Karpas-422 (cell line): ENCODE data around the gene SUV39H2. TPM values are rescaled to one million over a fixed set of nuclear protein-coding genes. Genes with fewer than 3 reads are reported as not detected.
"Not testable (repeated sequence)": the region's sequence is repeated elsewhere in the genome, so short reads cannot be mapped to it uniquely, and the experiment has no call there.

Experiments used
- DNase-seq: peaks from one replicate; pipeline ENCODE4 v3.0.0-alpha.2; 2015
- H2AFZ ChIP-seq: fragments of 200-600 bp; sonication (generic); 2 replicates; pipeline ENCODE4 v1.6.1; 2014; ENCODE audit warnings: antibody characterized with exemption, low read length, mixed read lengths
- H3K27ac ChIP-seq: fragments of 200-600 bp; sonication (generic); 2 replicates; pipeline ENCODE4 v1.5.1; 2014; ENCODE audit warnings: mild to moderate bottlenecking, low read length, moderate library complexity
- H3K27me3 ChIP-seq: fragments of 200-600 bp; sonication (generic); 2 replicates; pipeline ENCODE4 v1.6.1; 2014; ENCODE audit warnings: low read length, mixed read lengths
- H3K36me3 ChIP-seq: fragments of 200-600 bp; sonication (generic); 2 replicates; pipeline ENCODE4 v1.6.1; 2014; ENCODE audit warnings: low read length, mixed read lengths; ENCODE audit not compliant: insufficient read depth
- H3K4me1 ChIP-seq: fragments of 200-600 bp; sonication (generic); 2 replicates; pipeline ENCODE4 v1.6.1; 2014; ENCODE audit warnings: mild to moderate bottlenecking, low read length, mixed read lengths
- H3K4me2 ChIP-seq: fragments of 200-600 bp; sonication (generic); 2 replicates; pipeline ENCODE4 v1.6.1; 2014; ENCODE audit warnings: low read length, low read depth, mild to moderate bottlenecking; ENCODE audit not compliant: poor library complexity, severe bottlenecking
- H3K4me3 ChIP-seq: fragments of 200-600 bp; sonication (generic); 2 replicates; pipeline ENCODE4 v1.5.1; 2014; ENCODE audit warnings: mild to moderate bottlenecking, antibody characterized with exemption, low read length, mixed read lengths
- H3K79me2 ChIP-seq: fragments of 200-600 bp; sonication (generic); 2 replicates; pipeline ENCODE4 v1.6.1; 2014; ENCODE audit warnings: mild to moderate bottlenecking, low read length, mixed read lengths
- H3K9ac ChIP-seq: fragments of 200-600 bp; sonication (generic); 2 replicates; pipeline ENCODE4 v1.6.0; 2014; ENCODE audit warnings: low read length
- H3K9me2 ChIP-seq: fragments of 200-600 bp; sonication (generic), shearing (Covaris generic); replicated peaks from 2 replicates; pipeline ENCODE4 v1.6.0; 2014; ENCODE audit warnings: mild to moderate bottlenecking, low read length, moderate library complexity; ENCODE audit not compliant: insufficient read depth
- H3K9me3 ChIP-seq: fragments of 300-700, 200-600 bp; sonication (generic); 2 replicates; pipeline ENCODE4 v1.6.1; 2014; ENCODE audit warnings: low read length, mixed read lengths
- H4K20me1 ChIP-seq: fragments of 200-600 bp; sonication (generic); 2 replicates; pipeline ENCODE4 v1.6.1; 2014; ENCODE audit warnings: mild to moderate bottlenecking, antibody characterized with exemption, low read length, low read depth; ENCODE audit not compliant: insufficient read depth
- total RNA-seq: library from RNA; depleted of rRNA; stranded (reverse); fragments of >200 nt; shearing (Covaris generic); gene quantifications from 2 replicates; pipeline ENCODE4 v1.2.3, GENCODE V29; 2014; ENCODE audit warnings: low replicate concordance

Gene SUV39H2
- total RNA-seq, 1 experiment from 2014 or later, result 23.8 TPM

DNA sequence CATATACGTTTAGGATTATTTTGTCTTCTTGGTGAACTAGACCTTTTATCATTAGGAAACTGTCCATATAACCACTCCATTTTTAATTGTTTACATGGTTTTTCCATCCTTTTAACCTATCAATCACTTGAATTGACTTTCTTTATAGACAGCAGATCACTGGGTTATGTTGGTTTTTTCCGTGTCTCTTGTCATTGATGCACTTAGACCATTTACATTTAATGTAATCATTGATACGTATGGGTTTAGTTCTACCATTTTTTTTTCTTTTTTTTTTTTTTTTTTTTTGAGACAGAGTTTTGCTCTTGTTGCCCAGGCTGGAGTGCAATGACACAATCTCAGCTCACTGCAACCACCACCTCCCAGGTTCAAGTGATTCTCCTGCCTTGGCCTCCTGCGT lies 28.9 kb downstream of the SUV39H2 start:
- not testable (repeated sequence) for H3K9me3 ChIP-seq, H3K4me2 ChIP-seq, H3K4me1 ChIP-seq, H3K9ac ChIP-seq, H2AFZ ChIP-seq, H3K9me2 ChIP-seq, H3K4me3 ChIP-seq, DNase-seq, H3K27ac ChIP-seq, H4K20me1 ChIP-seq, H3K27me3 ChIP-seq
- Histone ChIP-seq H3K36me3 (peaks cover 83% of the 10 kb centered on the region), H3K79me2 (peaks cover 55% of the 10 kb centered on the region)

- Histone ChIP-seq H3K27me3 (no peaks in the 10 kb centered on the region), H3K9ac (no peak overlapping the region), H3K4me3 (no peak overlapping the region), H3K4me1 (no peaks in the 10 kb centered on the region), H3K4me2 (no peak overlapping the region), H3K79me2 (peaks cover 66% of the 10 kb centered on the region), H2AFZ (no peak overlapping the region), H3K27ac (no peak overlapping the region), H3K9me3 (no peaks in the 10 kb centered on the region), H4K20me1 (no peaks in the 10 kb centered on the region), H3K36me3 (peaks cover 95% of the 10 kb centered on the region), H3K9me2 (no peaks in the 10 kb centered on the region)
- DNase-seq, result no peak
These were observed 30.4 kb downstream of the SUV39H2 start for GRCh38 chr10:14909101-14909500.

DNA sequence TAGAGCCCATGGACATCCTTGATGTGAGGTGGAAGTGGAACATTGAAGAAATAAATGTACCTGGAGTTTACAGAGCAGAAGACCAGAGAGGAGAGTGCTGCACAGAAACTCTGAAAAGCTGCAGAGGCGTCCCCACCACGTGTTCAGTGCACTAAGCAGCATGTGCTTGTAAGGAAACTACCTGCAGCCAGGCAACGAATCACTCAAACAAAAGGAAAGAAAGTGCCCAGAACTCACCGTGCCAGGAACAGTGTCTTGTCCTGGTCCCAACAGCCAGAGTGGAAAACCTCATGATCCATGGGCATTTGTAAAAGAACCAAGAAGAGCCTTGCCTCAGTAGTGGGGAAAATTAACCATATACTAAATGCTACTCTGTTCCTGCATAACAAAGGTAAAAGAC lies 32.3 kb downstream of the SUV39H2 start:
- H3K36me3 ChIP-seq, result peaks cover 94% of the 10 kb centered on the region
- no peak for DNase-seq

GRCh38 chr10:14911801-14912200 lies 33.1 kb downstream of the SUV39H2 start:
- Histone ChIP-seq H3K4me1 (no peaks in the 10 kb centered on the region), H3K27ac (no peak overlapping the region), H3K27me3 (no peaks in the 10 kb centered on the region), H3K9me2 (no peaks in the 10 kb centered on the region), H4K20me1 (no peaks in the 10 kb centered on the region), H3K9ac (no peak overlapping the region), H3K9me3 (peaks cover 2% of the 10 kb centered on the region; the same call in 1 of the 2 replicates), H2AFZ (no peak overlapping the region), H3K4me2 (no peak overlapping the region), H3K79me2 (peaks cover 67% of the 10 kb centered on the region), H3K36me3 (peaks cover 93% of the 10 kb centered on the region), H3K4me3 (no peak overlapping the region)
- no peak for DNase-seq

More for the DNA sequence above, 32.3 kb downstream of the SUV39H2 start:
- H3K27ac ChIP-seq, result no peak overlapping the region
- no peaks in the 10 kb centered on the region for H3K9me2 ChIP-seq
- no peak overlapping the region for H3K9ac ChIP-seq
- no peak overlapping the region for H2AFZ ChIP-seq
- H3K4me1 ChIP-seq, result no peaks in the 10 kb centered on the region
- H4K20me1 ChIP-seq, result no peaks in the 10 kb centered on the region
- no peaks in the 10 kb centered on the region for H3K27me3 ChIP-seq
- H3K4me2 ChIP-seq, result no peak overlapping the region
- peaks cover 68% of the 10 kb centered on the region for H3K79me2 ChIP-seq
- H3K4me3 ChIP-seq, result no peak overlapping the region
- H3K9me3 ChIP-seq, result no peaks in the 10 kb centered on the region

GRCh38 chr10:14916600-14916999 lies 37.9 kb downstream of the SUV39H2 start:
- no peaks in the 10 kb centered on the region for H3K4me1 ChIP-seq
- H3K79me2 ChIP-seq, result peaks cover 28% of the 10 kb centered on the region
- no peak overlapping the region for H3K9ac ChIP-seq
- H3K4me2 ChIP-seq, result no peak overlapping the region
- peaks cover 12% of the 10 kb centered on the region for H3K9me3 ChIP-seq
- no peaks in the 10 kb centered on the region for H3K9me2 ChIP-seq
- no peak overlapping the region for H2AFZ ChIP-seq
- H3K4me3 ChIP-seq, result no peak overlapping the region
- H3K36me3 ChIP-seq, result peaks cover 84% of the 10 kb centered on the region
- no peak overlapping the region for H3K27ac ChIP-seq
- H4K20me1 ChIP-seq, result no peaks in the 10 kb centered on the region
- DNase-seq, result no peak
- H3K27me3 ChIP-seq, result no peaks in the 10 kb centered on the region

DNA sequence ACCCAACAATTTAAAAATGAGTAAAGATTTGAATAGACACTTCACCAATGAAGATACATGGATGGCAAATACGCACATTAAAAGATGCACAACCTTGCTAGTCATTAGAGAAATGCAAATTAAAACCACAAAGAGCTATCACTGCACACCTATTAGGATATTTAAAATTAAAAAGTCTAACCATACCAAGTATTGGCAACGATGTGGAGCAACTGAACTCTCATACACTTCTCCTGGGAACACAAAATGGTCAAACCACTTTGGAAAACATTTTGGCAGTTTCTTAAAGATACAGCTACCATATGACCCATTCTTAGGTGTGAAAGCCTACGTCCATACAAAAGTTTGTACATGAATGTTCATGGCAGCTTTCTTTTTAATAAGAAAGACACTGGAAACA lies 39.2 kb downstream of the SUV39H2 start:
- no peak overlapping the region for H3K27ac ChIP-seq
- no peaks in the 10 kb centered on the region for H3K27me3 ChIP-seq
- H2AFZ ChIP-seq, result no peak overlapping the region
- H4K20me1 ChIP-seq, result no peaks in the 10 kb centered on the region
- DNase-seq, result no peak
- H3K9ac ChIP-seq, result no peak overlapping the region
- no peaks in the 10 kb centered on the region for H3K9me2 ChIP-seq
- H3K4me2 ChIP-seq, result no peak overlapping the region
- no peak overlapping the region for H3K4me3 ChIP-seq
- no peaks in the 10 kb centered on the region for H3K4me1 ChIP-seq
- peaks cover 12% of the 10 kb centered on the region for H3K9me3 ChIP-seq
- peaks cover 27% of the 10 kb centered on the region for H3K79me2 ChIP-seq
- peaks cover 80% of the 10 kb centered on the region for H3K36me3 ChIP-seq

DNA sequence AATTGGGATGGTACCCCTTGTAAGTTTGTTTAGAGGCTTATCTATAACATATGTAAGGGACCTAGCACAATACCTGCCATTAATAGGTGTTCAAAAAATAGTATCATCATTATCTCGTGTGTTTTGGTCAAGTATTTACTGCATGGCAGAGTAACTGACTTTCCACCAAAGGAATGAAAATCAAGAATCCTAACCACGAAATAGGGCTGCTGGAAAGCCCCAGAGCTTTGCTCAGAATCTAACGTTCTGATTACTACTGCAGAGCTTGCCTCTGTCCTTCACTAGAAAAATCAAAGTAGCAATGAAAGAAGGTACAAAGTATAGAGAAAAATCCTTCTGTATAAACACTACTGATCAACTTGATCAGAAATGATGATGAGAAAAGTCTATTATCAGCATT lies 40.3 kb downstream of the SUV39H2 start:
- peaks cover 22% of the 10 kb centered on the region for H3K79me2 ChIP-seq
- no peaks in the 10 kb centered on the region for H3K4me1 ChIP-seq
- H2AFZ ChIP-seq, result no peak overlapping the region
- no peaks in the 10 kb centered on the region for H3K27me3 ChIP-seq
- H3K9ac ChIP-seq, result no peak overlapping the region
- peaks cover 12% of the 10 kb centered on the region for H3K9me3 ChIP-seq
- DNase-seq, result no peak
- no peak overlapping the region for H3K4me2 ChIP-seq
- H3K27ac ChIP-seq, result no peak overlapping the region
- no peak overlapping the region for H3K4me3 ChIP-seq
- no peaks in the 10 kb centered on the region for H3K9me2 ChIP-seq
- H3K36me3 ChIP-seq, result peaks cover 79% of the 10 kb centered on the region
- H4K20me1 ChIP-seq, result no peaks in the 10 kb centered on the region

- Histone ChIP-seq H4K20me1 (no peaks in the 10 kb centered on the region), H3K4me2 (no peak overlapping the region), H3K9me2 (no peaks in the 10 kb centered on the region), H3K4me1 (no peaks in the 10 kb centered on the region), H3K27ac (no peak overlapping the region), H3K36me3 (peaks cover 62% of the 10 kb centered on the region), H3K27me3 (no peaks in the 10 kb centered on the region), H3K79me2 (peaks cover 10% of the 10 kb centered on the region; the same call in 1 of the 2 replicates), H2AFZ (no peak overlapping the region), H3K4me3 (no peak overlapping the region), H3K9ac (no peak overlapping the region), H3K9me3 (no peaks in the 10 kb centered on the region)
- no peak for DNase-seq
These were observed 45.3 kb downstream of the SUV39H2 start for GRCh38 chr10:14924013-14924412.

- Histone ChIP-seq H3K9ac (no peak overlapping the region), H3K79me2 (peaks cover 10% of the 10 kb centered on the region; the same call in 1 of the 2 replicates), H3K36me3 (peaks cover 49% of the 10 kb centered on the region)
These were observed 46.6 kb downstream of the SUV39H2 start for GRCh38 chr10:14925268-14925667.

More at GRCh38 chr10:14925268-14925667, 46.6 kb downstream of the SUV39H2 start:
- no peak overlapping the region for H2AFZ ChIP-seq
- H3K4me3 ChIP-seq, result no peak overlapping the region
- H4K20me1 ChIP-seq, result no peaks in the 10 kb centered on the region
- H3K9me3 ChIP-seq, result no peaks in the 10 kb centered on the region
- H3K27ac ChIP-seq, result no peak overlapping the region
- no peaks in the 10 kb centered on the region for H3K4me1 ChIP-seq
- no peaks in the 10 kb centered on the region for H3K27me3 ChIP-seq
- H3K9me2 ChIP-seq, result no peaks in the 10 kb centered on the region
- no peak for DNase-seq
- H3K4me2 ChIP-seq, result no peak overlapping the region
